ENCODE measurements around the gene JAG1. TPM values are rescaled to one million over a fixed set of nuclear protein-coding genes. Genes with fewer than 3 reads are reported as not detected.

Gene JAG1
- total RNA-seq, 2 donors from 2014 or later = 41.2 to 55.7 TPM

DNA sequence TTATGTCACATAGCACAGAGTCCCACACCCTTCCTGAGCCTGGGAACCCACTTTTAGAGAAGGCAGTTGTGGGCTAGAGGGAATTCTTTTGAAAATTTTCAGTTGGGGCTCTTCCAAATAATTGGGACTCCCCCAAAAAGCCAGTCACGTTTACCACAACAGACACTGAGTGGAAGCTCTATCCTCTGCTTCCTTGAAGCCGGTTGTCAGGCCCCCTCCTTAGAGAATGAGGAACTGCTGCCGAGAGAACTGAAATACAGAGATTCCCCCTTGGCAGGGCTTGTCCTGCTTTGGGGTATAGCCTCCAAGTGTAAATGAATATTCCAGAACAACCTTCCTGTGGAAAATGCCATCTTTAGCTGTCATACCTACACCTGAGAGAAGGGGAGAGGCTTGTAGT is 2.7 kb upstream of the JAG1 start:
- Histone ChIP-seq H3K27me3 (no peaks in the 10 kb centered on the region), H3K4me1 (peaks cover 13% of the 10 kb centered on the region), H3K36me3 (replicated peaks in 1 of 2; ENCODE audit: insufficient read depth in 1 of 2, low read depth in 2 of 2) (no peaks in the 10 kb centered on the region), H3K27ac (peak overlapping the region in 1 of 4 donors; percentile 1), H3K9me3 (no peaks in the 10 kb centered on the region), H3K4me3 (no peak overlapping the region)
- no peak for ATAC-seq
- DNase-seq = no peak
- TF ChIP-seq, protein P1, sequence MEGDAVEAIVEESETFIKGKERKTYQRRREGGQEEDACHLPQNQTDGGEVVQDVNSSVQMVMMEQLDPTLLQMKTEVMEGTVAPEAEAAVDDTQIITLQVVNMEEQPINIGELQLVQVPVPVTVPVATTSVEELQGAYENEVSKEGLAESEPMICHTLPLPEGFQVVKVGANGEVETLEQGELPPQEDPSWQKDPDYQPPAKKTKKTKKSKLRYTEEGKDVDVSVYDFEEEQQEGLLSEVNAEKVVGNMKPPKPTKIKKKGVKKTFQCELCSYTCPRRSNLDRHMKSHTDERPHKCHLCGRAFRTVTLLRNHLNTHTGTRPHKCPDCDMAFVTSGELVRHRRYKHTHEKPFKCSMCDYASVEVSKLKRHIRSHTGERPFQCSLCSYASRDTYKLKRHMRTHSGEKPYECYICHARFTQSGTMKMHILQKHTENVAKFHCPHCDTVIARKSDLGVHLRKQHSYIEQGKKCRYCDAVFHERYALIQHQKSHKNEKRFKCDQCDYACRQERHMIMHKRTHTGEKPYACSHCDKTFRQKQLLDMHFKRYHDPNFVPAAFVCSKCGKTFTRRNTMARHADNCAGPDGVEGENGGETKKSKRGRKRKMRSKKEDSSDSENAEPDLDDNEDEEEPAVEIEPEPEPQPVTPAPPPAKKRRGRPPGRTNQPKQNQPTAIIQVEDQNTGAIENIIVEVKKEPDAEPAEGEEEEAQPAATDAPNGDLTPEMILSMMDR (IDR thresholded peaks at IDR 0.05) = no peak
- TF ChIP-seq POLR2A (IDR thresholded peaks at IDR 0.05) = no peak
- WGBS, 2 donors = 34 to 83% methylated on average over 3 of the region's 3 CpGs
- intact Hi-C loops (cut with DNase I) = no loop called here

DNA sequence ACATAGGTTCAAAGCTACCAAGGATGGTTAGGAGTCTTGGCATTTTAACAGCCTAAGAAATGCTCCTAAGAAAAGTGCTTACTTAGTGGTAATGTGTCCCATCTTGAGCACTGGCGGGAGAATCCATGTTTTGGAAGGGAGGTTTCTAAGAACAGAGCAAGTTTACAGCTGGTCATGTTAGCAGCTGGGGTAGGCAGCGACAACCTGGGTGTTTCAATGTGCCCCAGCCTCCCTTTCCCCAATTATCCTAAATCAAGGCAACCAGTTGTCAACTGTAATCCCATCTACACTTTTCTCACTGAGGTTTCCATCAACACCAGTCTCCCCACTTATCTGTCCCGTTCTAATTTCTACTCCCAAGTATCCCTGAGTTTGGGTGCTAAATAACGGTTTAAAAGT is 1.6 kb upstream of the JAG1 start:
- no peak for ATAC-seq
- TF ChIP-seq, protein P1 (IDR thresholded peaks at IDR 0.05) = no peak
- no peak for TF ChIP-seq POLR2A (IDR thresholded peaks at IDR 0.05)
- H3K27ac ChIP-seq = peak overlapping the region; percentile 97 to 100 (median 98)
- H3K36me3 ChIP-seq (replicated peaks in 1 of 2; ENCODE audit: insufficient read depth in 1 of 2, low read depth in 2 of 2) = no peaks in the 10 kb centered on the region
- WGBS, 2 donors = 94 to 99% methylated on average over 4 of the region's 4 CpGs
- H3K4me3 ChIP-seq = no peak overlapping the region
- no peaks in the 10 kb centered on the region for H3K27me3 ChIP-seq
- intact Hi-C loops (cut with DNase I) = no loop called here
- no peaks in the 10 kb centered on the region for H3K9me3 ChIP-seq
- no peak for DNase-seq
- peaks cover 23% of the 10 kb centered on the region for H3K4me1 ChIP-seq

DNA sequence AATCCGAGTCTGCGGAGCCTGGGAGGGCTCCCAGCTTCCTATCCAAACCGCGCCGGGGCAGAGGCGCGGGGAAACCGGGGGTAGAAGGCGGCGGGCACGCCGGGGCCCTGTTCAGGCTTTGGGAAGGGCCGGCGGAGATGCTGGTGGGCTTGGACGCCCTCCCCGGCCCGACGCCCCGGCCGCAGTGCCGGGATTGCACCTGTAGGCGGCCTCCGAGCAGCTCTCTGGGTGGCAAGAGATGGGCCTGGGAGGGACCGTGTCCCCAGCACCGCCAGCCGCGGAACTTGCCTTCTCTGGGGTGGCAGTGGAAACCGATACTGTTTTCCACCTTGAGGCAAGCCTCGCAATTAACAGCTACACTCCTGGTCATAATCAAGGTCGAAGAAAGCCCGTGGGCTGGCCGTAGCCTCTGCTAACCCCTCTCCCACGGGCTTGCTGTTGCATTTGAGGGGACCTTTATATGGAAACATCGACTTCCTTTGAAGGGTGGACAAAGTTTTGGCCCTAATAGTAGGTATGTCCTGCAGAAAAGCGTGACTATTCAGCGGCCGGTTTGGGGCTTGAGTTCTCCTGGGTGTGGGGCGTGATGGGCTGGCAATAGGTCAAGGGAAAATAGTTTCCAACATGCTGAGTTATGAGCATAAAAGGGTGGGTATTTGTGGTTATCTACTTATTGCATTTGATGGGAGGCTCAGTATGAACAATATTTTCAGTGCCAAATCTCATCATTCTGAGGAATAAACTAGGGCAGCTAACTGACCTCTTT is 1.1 kb upstream of the JAG1 start:
- Histone ChIP-seq H3K4me3 (peak overlapping the region; percentile 28 to 83), H3K4me1 (peaks cover 28% of the 10 kb centered on the region), H3K27ac (peak overlapping the region; percentile 97 to 100 (median 98)), H3K9me3 (no peaks in the 10 kb centered on the region), H3K27me3 (no peaks in the 10 kb centered on the region), H3K36me3 (replicated peaks in 1 of 2; ENCODE audit: insufficient read depth in 1 of 2, low read depth in 2 of 2) (no peaks in the 10 kb centered on the region)
- peak; percentile 83 to 86 (median 85) for DNase-seq
- TF ChIP-seq, protein P1 (IDR thresholded peaks at IDR 0.05) = peak; percentile 76 to 97 (median 90)
- no peak for TF ChIP-seq POLR2A (IDR thresholded peaks at IDR 0.05)
- intact Hi-C loops (cut with DNase I) = no loop called here
- 1 to 3% methylated on average over 15 to 33 of the region's 38 CpGs for WGBS, 2 donors
- peak; percentile 59 for ATAC-seq

DNA sequence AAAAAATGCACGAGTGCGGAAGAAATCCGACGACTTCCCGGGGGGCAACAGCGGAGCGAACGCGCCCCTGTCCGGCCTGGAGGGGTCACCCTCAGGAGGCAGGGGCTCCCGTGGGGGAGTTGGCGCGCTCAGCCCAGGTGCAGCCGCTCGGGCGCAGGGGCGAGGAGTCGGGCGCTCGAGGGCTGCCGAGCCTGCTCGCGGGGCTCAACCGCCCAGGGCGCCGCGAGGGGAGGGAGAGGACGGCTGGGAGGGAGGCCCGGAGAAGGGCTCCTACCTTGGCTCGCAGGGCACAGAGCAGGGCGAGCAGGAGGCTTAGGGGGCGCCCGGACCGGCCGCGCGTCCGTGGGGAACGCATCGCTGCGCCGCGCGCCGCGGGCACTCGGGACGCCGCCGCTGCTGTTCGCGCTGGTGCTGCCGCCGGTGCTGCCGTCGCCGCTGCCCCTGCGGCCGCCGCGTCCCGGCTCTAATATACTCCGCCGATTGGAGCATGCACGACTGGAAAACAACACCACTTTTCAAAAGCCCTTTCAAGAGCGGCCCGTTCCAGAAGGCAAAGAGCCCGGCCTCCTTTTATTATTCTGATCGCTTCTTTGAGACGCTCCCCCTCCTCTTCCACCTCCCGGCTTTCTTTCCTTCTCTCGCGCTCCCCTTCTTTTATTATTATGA is 490 bp downstream of the JAG1 start:
- 0 to 1% methylated on average over 32 to 73 of the region's 73 CpGs for WGBS, 2 donors
- TF ChIP-seq, protein P1 (IDR thresholded peaks at IDR 0.05) = no peak
- no peak for TF ChIP-seq POLR2A (IDR thresholded peaks at IDR 0.05)
- ATAC-seq = peak; percentile 12

More for the DNA sequence above, 490 bp downstream of the JAG1 start:
- H3K36me3 ChIP-seq (replicated peaks in 1 of 2; ENCODE audit: insufficient read depth in 1 of 2, low read depth in 2 of 2) = no peaks in the 10 kb centered on the region
- intact Hi-C loops (cut with DNase I) = no loop called here
- H3K4me1 ChIP-seq = peaks cover 41% of the 10 kb centered on the region
- H3K4me3 ChIP-seq = peak overlapping the region; percentile 24 to 83
- no peaks in the 10 kb centered on the region for H3K27me3 ChIP-seq
- DNase-seq = peak; percentile 40 to 50 (median 46)
- no peaks in the 10 kb centered on the region for H3K9me3 ChIP-seq
- peak overlapping the region; percentile 97 to 100 (median 98) for H3K27ac ChIP-seq
